Keratinocyte (primary cell): ENCODE data around the gene ANKRD39. TPM values are rescaled to one million over a fixed set of nuclear protein-coding genes. Genes with fewer than 3 reads are reported as not detected.

ENCODE experiments used
- DNase-seq: peaks from one replicate; pipeline ENCODE4 v3.0.0-alpha.2; 2011; ENCODE audit warnings: low read depth, missing footprints, low spot score
- FAIRE-seq: peaks from 2 replicates; lab custom pipeline; 2011; peaks lifted over from hg19 to GRCh38; lab: Jason Lieb, UNC
- H2AFZ ChIP-seq: 2 replicates; pipeline ENCODE4 v1.6.0; 2012; ENCODE audit warnings: low read length, control low read depth, inconsistent platforms; ENCODE audit not compliant: control insufficient read depth
- H3K27ac ChIP-seq: 2 replicates; pipeline ENCODE4 v1.5.1; 2011; ENCODE audit warnings: low read length; ENCODE audit not compliant: control insufficient read depth, insufficient read depth
- H3K27me3 ChIP-seq: 3 replicates; pipeline ENCODE4 v1.6.0; 2011; ENCODE audit warnings: low read length; ENCODE audit not compliant: control insufficient read depth, insufficient read depth; ENCODE audit errors: extremely low read depth
- H3K36me3 ChIP-seq, 2 experiments: 2 replicates in 1 of 2; 3 replicates in 1 of 2; pipeline ENCODE4 v1.5.1; 2011; ENCODE audit warnings: low read length in 2 of 2, mild to moderate bottlenecking in 1 of 2; ENCODE audit not compliant: control insufficient read depth in 2 of 2, insufficient read depth in 2 of 2; ENCODE audit errors: extremely low read depth in 1 of 2
- H3K4me1 ChIP-seq: 3 replicates; pipeline ENCODE4 v1.5.1; 2011; ENCODE audit warnings: low read length; ENCODE audit not compliant: control insufficient read depth, insufficient read depth; ENCODE audit errors: extremely low read depth
- H3K4me2 ChIP-seq: 3 replicates; pipeline ENCODE4 v1.6.0; 2011; ENCODE audit warnings: low read depth, low read length; ENCODE audit not compliant: control insufficient read depth, insufficient read depth; ENCODE audit errors: extremely low read depth
- H3K4me3 ChIP-seq, 3 experiments: fragments of 200-600 bp in 1 of 3; sonication (generic) in 1 of 3; 2 replicates in 2 of 3; 3 replicates in 1 of 3; pipeline ENCODE4 v1.5.1; 2011 to 2016; ENCODE audit warnings: low read length in 3 of 3, mild to moderate bottlenecking in 3 of 3, control low read depth in 2 of 3, inconsistent platforms in 1 of 3, low read depth in 1 of 3, mixed read lengths in 1 of 3, mixed run types in 1 of 3, moderate library complexity in 1 of 3; ENCODE audit not compliant: control insufficient read depth in 2 of 3, insufficient read depth in 2 of 3; ENCODE audit errors: extremely low read depth in 1 of 3
- H3K79me2 ChIP-seq: 2 replicates; pipeline ENCODE4 v1.6.0; 2012; ENCODE audit warnings: low read length; ENCODE audit not compliant: control insufficient read depth, insufficient read depth
- H3K9ac ChIP-seq: 3 replicates; pipeline ENCODE4 v1.6.0; 2011; ENCODE audit warnings: low read length; ENCODE audit not compliant: control insufficient read depth, insufficient read depth; ENCODE audit errors: extremely low read depth
- H3K9me1 ChIP-seq: 3 replicates; pipeline ENCODE4 v1.6.0; 2011; ENCODE audit warnings: low read length; ENCODE audit not compliant: control insufficient read depth, insufficient read depth; ENCODE audit errors: extremely low read depth
- H3K9me3 ChIP-seq: 2 replicates; pipeline ENCODE4 v1.5.1; 2012; ENCODE audit warnings: low read depth, low read length; ENCODE audit not compliant: control insufficient read depth
- H4K20me1 ChIP-seq: 3 replicates; pipeline ENCODE4 v1.6.0; 2011; ENCODE audit warnings: low read length; ENCODE audit not compliant: control insufficient read depth, insufficient read depth; ENCODE audit errors: extremely low read depth
- CTCF ChIP-seq, 3 experiments: IDR thresholded peaks in 1 of 3; conservative IDR thresholded peaks in 1 of 3; optimal IDR thresholded peaks in 1 of 3; 2 replicates in 2 of 3; 3 replicates in 1 of 3; pipeline versions ENCODE3 to v1.5.1; 2011; ENCODE audit warnings: low read length in 3 of 3, mild to moderate bottlenecking in 3 of 3, moderate library complexity in 2 of 3, control low read depth in 1 of 3, inconsistent platforms in 1 of 3; ENCODE audit not compliant: insufficient read depth in 2 of 3; ENCODE audit errors: extremely low read depth in 1 of 3
- EZH2 ChIP-seq: IDR thresholded peaks from one replicate; pipeline ENCODE4 v1.6.1; 2012; ENCODE audit warnings: inconsistent platforms, mild to moderate bottlenecking, low read length, moderate library complexity
- dilution Hi-C: fragments of 300-500 bp; cut with MboI; formaldehyde crosslinking; loops from one replicate; pipeline ENCODE4 v1.7.0; 2020; ENCODE audit warnings: low sequenced_read_pairs; ENCODE audit not compliant: extremely low pct_ligation_motif_present
- polyA plus RNA-seq, 5 experiments: library from polyadenylated mRNA; depleted of rRNA in 3 of 5; stranded (reverse) in 3 of 5; stranded (forward) in 1 of 5; unstranded in 1 of 5; fragments of >200 nt; gene quantifications; 1 replicate in 1 of 5; 2 replicates in 3 of 5; 3 replicates in 1 of 5; pipeline versions ENCODE4 v1.2.1 to v1.2.3, GENCODE V29; 2011 to 2012; ENCODE audit warnings: missing spikeins in 2 of 5, low read depth in 1 of 5, low replicate concordance in 1 of 5

ANKRD39 gene
- polyA plus RNA-seq, 1 donor (not counting 4 experiments of a cell fraction or from before 2014, with no cell fraction given) = 7.2 TPM

DNA sequence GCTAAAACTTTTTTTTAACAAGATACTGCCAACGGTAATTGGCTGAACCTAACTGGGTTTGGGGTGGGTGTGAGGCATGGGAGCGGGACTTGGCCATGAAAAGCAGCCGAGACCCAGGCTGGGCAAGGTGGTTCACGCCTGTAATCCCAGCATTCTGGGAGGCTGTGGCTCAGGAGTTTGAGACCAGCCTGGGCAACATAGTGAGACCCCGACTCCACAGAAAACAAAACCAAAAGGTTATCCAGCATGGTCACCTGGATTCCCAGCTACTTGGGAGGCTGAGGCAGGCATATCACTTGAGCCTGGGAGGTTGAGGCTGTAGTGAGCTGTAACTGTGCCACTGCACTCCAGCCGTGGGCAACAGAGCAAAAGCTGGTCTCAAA is 23.1 kb upstream of the ANKRD39 start:
- Histone ChIP-seq H3K9me1 (no peaks in the 10 kb centered on the region), H3K4me2 (no peak overlapping the region), H3K79me2 (no peaks in the 10 kb centered on the region), H2AFZ (no peak overlapping the region), H3K9me3 (no peaks in the 10 kb centered on the region), H3K36me3 (no peaks in the 10 kb centered on the region), H3K27ac (no peak overlapping the region), H3K9ac (no peak overlapping the region), H3K27me3 (peaks cover 3% of the 10 kb centered on the region), H3K4me3 (no peak overlapping the region), H3K4me1 (peaks cover 35% of the 10 kb centered on the region), H4K20me1 (no peaks in the 10 kb centered on the region)
- dilution Hi-C loops = no loop called here
- FAIRE-seq (no peak), DNase-seq (no peak)
- TF ChIP-seq CTCF (optimal IDR thresholded peaks at IDR 0.05 in 1 of 3, IDR thresholded peaks at IDR 0.05 in 1 of 3, conservative IDR thresholded peaks at IDR 0.05 in 1 of 3; ENCODE audit: extremely low read depth in 1 of 3, insufficient read depth in 2 of 3, low read length in 3 of 3) (no peak), EZH2 (no peak)

- Histone ChIP-seq H4K20me1 (no peaks in the 10 kb centered on the region), H3K4me3 (no peak overlapping the region), H3K4me2 (no peak overlapping the region), H3K27ac (no peak overlapping the region), H3K9me1 (no peaks in the 10 kb centered on the region), H3K79me2 (no peaks in the 10 kb centered on the region), H2AFZ (no peak overlapping the region), H3K4me1 (peaks cover 36% of the 10 kb centered on the region), H3K9ac (no peak overlapping the region), H3K9me3 (no peaks in the 10 kb centered on the region), H3K27me3 (peaks cover 3% of the 10 kb centered on the region), H3K36me3 (no peaks in the 10 kb centered on the region)
- TF ChIP-seq CTCF (optimal IDR thresholded peaks at IDR 0.05 in 1 of 3, IDR thresholded peaks at IDR 0.05 in 1 of 3, conservative IDR thresholded peaks at IDR 0.05 in 1 of 3; ENCODE audit: extremely low read depth in 1 of 3, insufficient read depth in 2 of 3, low read length in 3 of 3) (no peak), EZH2 (no peak)
- FAIRE-seq (no peak), DNase-seq (no peak)
- dilution Hi-C loops = no loop called here
These were observed 21.8 kb upstream of the ANKRD39 start for GRCh38 chr2:96879545-96880040.
